HL-60 (cell line): Measurements from ENCODE around the gene ORC2.

ENCODE experiments used
- POLR2AphosphoS5 ChIP-seq: IDR thresholded peaks from 2 replicates; pipeline ENCODE4 v1.6.1; 2012; ENCODE audit warnings: low read depth
- REST ChIP-seq: IDR thresholded peaks from 2 replicates; pipeline ENCODE4 v1.6.1; 2012; ENCODE audit warnings: low read depth; ENCODE audit not compliant: insufficient replicate concordance
- TF ChIP-seq, protein P1 (sequence below): IDR thresholded peaks from one replicate; pipeline ENCODE4 v1.5.1; 2011; ENCODE audit warnings: low read length, control low read depth, inconsistent platforms; ENCODE audit not compliant: insufficient read depth

DNA sequence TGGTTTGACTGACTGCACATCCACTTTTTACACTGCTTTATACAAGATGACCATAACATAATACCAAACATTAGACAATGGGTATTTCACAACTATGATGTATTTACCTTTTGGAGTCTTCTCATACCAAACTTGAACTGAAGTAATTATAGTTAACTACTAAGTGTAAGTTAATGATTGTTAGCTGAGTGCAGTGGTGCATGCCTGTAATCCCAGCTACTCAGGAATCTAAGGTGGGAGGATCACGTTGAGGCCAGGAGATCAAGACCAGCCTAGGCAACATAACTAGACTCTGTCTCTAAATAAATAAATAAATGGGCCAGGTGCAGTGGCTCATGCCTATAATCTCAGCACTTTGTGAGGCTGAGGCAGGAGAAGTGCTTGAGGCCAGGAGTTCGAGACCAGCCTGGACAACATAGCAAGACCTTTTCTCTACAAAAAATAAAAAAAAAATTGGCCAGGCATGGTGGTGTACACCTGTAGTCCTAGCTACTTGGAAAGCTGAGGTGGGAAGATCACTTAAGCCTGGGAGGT lies 44.9 kb upstream of the ORC2 start:
- TF ChIP-seq, protein P1, sequence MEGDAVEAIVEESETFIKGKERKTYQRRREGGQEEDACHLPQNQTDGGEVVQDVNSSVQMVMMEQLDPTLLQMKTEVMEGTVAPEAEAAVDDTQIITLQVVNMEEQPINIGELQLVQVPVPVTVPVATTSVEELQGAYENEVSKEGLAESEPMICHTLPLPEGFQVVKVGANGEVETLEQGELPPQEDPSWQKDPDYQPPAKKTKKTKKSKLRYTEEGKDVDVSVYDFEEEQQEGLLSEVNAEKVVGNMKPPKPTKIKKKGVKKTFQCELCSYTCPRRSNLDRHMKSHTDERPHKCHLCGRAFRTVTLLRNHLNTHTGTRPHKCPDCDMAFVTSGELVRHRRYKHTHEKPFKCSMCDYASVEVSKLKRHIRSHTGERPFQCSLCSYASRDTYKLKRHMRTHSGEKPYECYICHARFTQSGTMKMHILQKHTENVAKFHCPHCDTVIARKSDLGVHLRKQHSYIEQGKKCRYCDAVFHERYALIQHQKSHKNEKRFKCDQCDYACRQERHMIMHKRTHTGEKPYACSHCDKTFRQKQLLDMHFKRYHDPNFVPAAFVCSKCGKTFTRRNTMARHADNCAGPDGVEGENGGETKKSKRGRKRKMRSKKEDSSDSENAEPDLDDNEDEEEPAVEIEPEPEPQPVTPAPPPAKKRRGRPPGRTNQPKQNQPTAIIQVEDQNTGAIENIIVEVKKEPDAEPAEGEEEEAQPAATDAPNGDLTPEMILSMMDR, result no peak
- TF ChIP-seq POLR2AphosphoS5 (no peak), REST (no peak)
